Sigmoid colon (tissue), 4 donors: ENCODE measurements around the gene PDRG1.

Experiments
- EP300 ChIP-seq, 4 donors: sonication (generic); formaldehyde crosslinking; IDR thresholded peaks; one replicate each; pipeline ENCODE4 v1.6.1; 2017; ENCODE audit warnings: antibody characterized with exemption in 4 of 4
- POLR2A ChIP-seq, 2 donors: fragments of 450-650 bp; IDR thresholded peaks; one replicate each; pipeline ENCODE4 v1.6.1; 2016; ENCODE audit warnings: antibody characterized with exemption in 2 of 2, mild to moderate bottlenecking in 2 of 2, moderate library complexity in 2 of 2
- TF ChIP-seq, protein P1 (sequence below), 4 experiments: fragments of 450-650 bp in 3 of 4; fragments of 200-600 bp in 1 of 4; IDR thresholded peaks; one replicate each; pipeline ENCODE4 v1.5.1; 2016 to 2019; ENCODE audit warnings: antibody characterized with exemption in 4 of 4, mild to moderate bottlenecking in 3 of 4, moderate library complexity in 2 of 4

DNA sequence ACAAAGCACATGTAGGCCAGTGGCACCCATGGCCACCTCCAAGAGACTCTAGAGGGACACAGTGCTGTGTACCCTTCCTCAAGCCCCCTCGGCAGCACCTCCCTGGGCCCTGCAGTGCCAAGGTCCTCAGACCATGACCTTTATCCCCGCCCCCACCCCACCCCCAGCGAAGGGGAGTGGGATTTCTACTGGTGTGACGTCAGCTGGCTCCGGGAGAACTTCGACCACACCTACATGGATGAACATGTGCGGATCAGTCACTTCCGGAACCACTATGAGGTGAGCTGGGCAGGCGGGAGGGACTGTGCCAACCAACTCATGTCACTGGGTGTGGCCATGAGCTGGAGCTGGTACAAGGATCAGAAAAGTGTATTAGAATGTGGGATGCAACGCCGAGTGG is 43.4 kb downstream of the PDRG1 start:
- TF ChIP-seq, protein P1, sequence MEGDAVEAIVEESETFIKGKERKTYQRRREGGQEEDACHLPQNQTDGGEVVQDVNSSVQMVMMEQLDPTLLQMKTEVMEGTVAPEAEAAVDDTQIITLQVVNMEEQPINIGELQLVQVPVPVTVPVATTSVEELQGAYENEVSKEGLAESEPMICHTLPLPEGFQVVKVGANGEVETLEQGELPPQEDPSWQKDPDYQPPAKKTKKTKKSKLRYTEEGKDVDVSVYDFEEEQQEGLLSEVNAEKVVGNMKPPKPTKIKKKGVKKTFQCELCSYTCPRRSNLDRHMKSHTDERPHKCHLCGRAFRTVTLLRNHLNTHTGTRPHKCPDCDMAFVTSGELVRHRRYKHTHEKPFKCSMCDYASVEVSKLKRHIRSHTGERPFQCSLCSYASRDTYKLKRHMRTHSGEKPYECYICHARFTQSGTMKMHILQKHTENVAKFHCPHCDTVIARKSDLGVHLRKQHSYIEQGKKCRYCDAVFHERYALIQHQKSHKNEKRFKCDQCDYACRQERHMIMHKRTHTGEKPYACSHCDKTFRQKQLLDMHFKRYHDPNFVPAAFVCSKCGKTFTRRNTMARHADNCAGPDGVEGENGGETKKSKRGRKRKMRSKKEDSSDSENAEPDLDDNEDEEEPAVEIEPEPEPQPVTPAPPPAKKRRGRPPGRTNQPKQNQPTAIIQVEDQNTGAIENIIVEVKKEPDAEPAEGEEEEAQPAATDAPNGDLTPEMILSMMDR (IDR thresholded peaks at IDR 0.05): no peak
- TF ChIP-seq POLR2A (IDR thresholded peaks at IDR 0.05) (no peak), EP300 (IDR thresholded peaks at IDR 0.05) (no peak)
